GM19035 (cell line): ENCODE results near the gene CPB2.

ENCODE experiments used
- ATAC-seq: cut with Tn5 transposase; IDR thresholded peaks from one replicate; pipeline ENCODE4 v1.9.1; 2021; ENCODE audit not compliant: unreplicated experiment

Gene CPB2

GRCh38 chr13:46104868-46105267 is at the start of gene CPB2:
TSS of gene CPB2 (minus strand) at chr13:46105033. CDS start at chr13:46105009, 24 bp downstream.
- ATAC-seq = no peak

GRCh38 chr13:46154136-46154801 is 49.4 kb upstream of the CPB2 start:
- no peak for ATAC-seq

- ATAC-seq = no peak
Observed at GRCh38 chr13:46152627-46153328, 47.9 kb upstream of the CPB2 start.

- ATAC-seq = no peak
Observed at GRCh38 chr13:46150134-46150693, 45.4 kb upstream of the CPB2 start.

GRCh38 chr13:46149272-46150133 is 44.7 kb upstream of the CPB2 start:
- no peak for ATAC-seq

GRCh38 chr13:46146898-46147297 is 42.1 kb upstream of the CPB2 start:
- ATAC-seq = no peak

- no peak for ATAC-seq
Observed at GRCh38 chr13:46145950-46146349, 41.1 kb upstream of the CPB2 start.

GRCh38 chr13:46145135-46145534 is 40.3 kb upstream of the CPB2 start:
- ATAC-seq = no peak

GRCh38 chr13:46143184-46143701 is 38.4 kb upstream of the CPB2 start:
- ATAC-seq = no peak

GRCh38 chr13:46142776-46143175 is 37.9 kb upstream of the CPB2 start:
- no peak for ATAC-seq

GRCh38 chr13:46140044-46140443 is 35.2 kb upstream of the CPB2 start:
- ATAC-seq = no peak

GRCh38 chr13:46137627-46138317 is 32.9 kb upstream of the CPB2 start:
- ATAC-seq = no peak

- no peak for ATAC-seq
Observed at GRCh38 chr13:46136688-46137087, 31.9 kb upstream of the CPB2 start.

- no peak for ATAC-seq
Observed at GRCh38 chr13:46134961-46135522, 30.2 kb upstream of the CPB2 start.

- no peak for ATAC-seq
Observed at GRCh38 chr13:46134494-46134893, 29.7 kb upstream of the CPB2 start.

GRCh38 chr13:46132109-46132508 is 27.3 kb upstream of the CPB2 start:
- no peak for ATAC-seq

- no peak for ATAC-seq
Observed at GRCh38 chr13:46131705-46132104, 26.9 kb upstream of the CPB2 start.

- ATAC-seq = no peak
Observed at GRCh38 chr13:46129955-46130618, 25.3 kb upstream of the CPB2 start.

GRCh38 chr13:46129124-46129523 is 24.3 kb upstream of the CPB2 start:
- ATAC-seq = no peak
